GM18508 (cell line): Measurements from ENCODE around the gene KBTBD4.

Source experiments
- ATAC-seq: cut with Tn5 transposase; IDR thresholded peaks from one replicate; pipeline ENCODE4 v1.9.1; 2021; ENCODE audit warnings: moderate number of reproducible peaks; ENCODE audit not compliant: insufficient read depth, unreplicated experiment

Gene KBTBD4

GRCh38 chr11:47591764-47592163 lies 13.0 kb upstream of the KBTBD4 start:
- no peak for ATAC-seq

GRCh38 chr11:47589977-47590861 lies 11.4 kb upstream of the KBTBD4 start:
- no peak for ATAC-seq

GRCh38 chr11:47589584-47589976 lies 10.8 kb upstream of the KBTBD4 start:
- ATAC-seq = no peak

- ATAC-seq = no peak
These were observed 10.3 kb upstream of the KBTBD4 start for GRCh38 chr11:47589118-47589517.

GRCh38 chr11:47587723-47588326 lies 9.1 kb upstream of the KBTBD4 start:
- ATAC-seq = no peak

- ATAC-seq = no peak
These were observed 8.4 kb upstream of the KBTBD4 start for GRCh38 chr11:47587039-47587716.

- no peak for ATAC-seq
These were observed 7.5 kb upstream of the KBTBD4 start, which contains the start of gene FAM180B for GRCh38 chr11:47586098-47586855. TSS of gene FAM180B (plus strand) at chr11:47586678. CDS start at chr11:47586769, 91 bp downstream.

GRCh38 chr11:47583844-47584243 lies 5.1 kb upstream of the KBTBD4 start:
- no peak for ATAC-seq

GRCh38 chr11:47577460-47578041 lies 1.2 kb downstream of the KBTBD4 start:
- ATAC-seq = no peak

GRCh38 chr11:47573321-47573720 lies 5.4 kb downstream of the KBTBD4 start:
- no peak for ATAC-seq

- ATAC-seq = no peak
These were observed 6.0 kb downstream of the KBTBD4 start for GRCh38 chr11:47572715-47573255.

GRCh38 chr11:47571895-47572294 lies 6.9 kb downstream of the KBTBD4 start:
- ATAC-seq = no peak

- ATAC-seq = no peak
These were observed 7.4 kb downstream of the KBTBD4 start for GRCh38 chr11:47571357-47571729.

GRCh38 chr11:47570651-47571356 lies 8.0 kb downstream of the KBTBD4 start:
- ATAC-seq = no peak

GRCh38 chr11:47569646-47570045 lies 9.1 kb downstream of the KBTBD4 start:
- ATAC-seq = no peak

GRCh38 chr11:47566149-47566698 lies 12.5 kb downstream of the KBTBD4 start:
- ATAC-seq = no peak

- no peak for ATAC-seq
These were observed 13.2 kb downstream of the KBTBD4 start, which contains the start of gene PTPMT1 for GRCh38 chr11:47565340-47566148. TSS of gene PTPMT1 (plus strand) at chr11:47565599. CDS start at chr11:47565623, 24 bp downstream.

- ATAC-seq = no peak
These were observed 13.8 kb downstream of the KBTBD4 start for GRCh38 chr11:47564933-47565339.
